HCT116 (cell line): ENCODE data around the gene POU2F3. TPM values are rescaled to one million over a fixed set of nuclear protein-coding genes. Genes with fewer than 3 reads are reported as not detected.

Experiments
- ATAC-seq: fragments of 200-7000 bp; cut with Tn5 transposase; 2 replicates; pipeline ENCODE4 v1.9.1; 2020; ENCODE audit warnings: mild to moderate bottlenecking, moderate library complexity
- BruUV-seq: library from RNA; stranded (reverse); fragments of 400-500 nt; replicated peaks from 2 replicates; lab custom pipeline; 2021; lab: Mats Ljungman, UMichigan
- CTCF ChIA-PET: fragments of 300-600 bp; sonication (Branson Sonifier 250); formaldehyde crosslinking; loops from one replicate; lab custom pipeline; 2021; ENCODE audit warnings: antibody characterized with exemption; lab: Charles Lee
- POLR2A ChIA-PET: fragments of 300-600, 350-600 bp; sonication (Branson Sonifier 250); formaldehyde crosslinking; loops from one replicate; lab custom pipeline; 2021; ENCODE audit warnings: antibody characterized with exemption; lab: Charles Lee
- RAD21 ChIA-PET, 2 experiments: fragments of 300-600 bp; sonication (Branson Sonifier 250); formaldehyde crosslinking; loops; one replicate each; lab custom pipeline; 2023; ENCODE audit warnings: low total read pairs in 2 of 2; ENCODE audit not compliant: uncharacterized antibody in 2 of 2, unreplicated experiment in 2 of 2, low non-redundant PET in 1 of 2; lab: Charles Lee
- DNase-seq: peaks from one replicate; pipeline ENCODE4 v3.0.0-alpha.2; 2010; ENCODE audit warnings: low read depth, low spot score
- H2AFZ ChIP-seq: fragments of 200-600 bp; shearing (Covaris generic), sonication (generic); 2 replicates; pipeline ENCODE4 v1.6.1; 2017; ENCODE audit warnings: low read depth, mixed run types, mixed read lengths, antibody characterized with exemption, low read length; ENCODE audit not compliant: poor library complexity, severe bottlenecking
- H3K27ac ChIP-seq: 2 replicates; pipeline ENCODE4 v1.5.1; 2012; ENCODE audit warnings: low read depth, low read length
- H3K27me3 ChIP-seq: fragments of 200-600 bp; sonication (generic); 2 replicates; pipeline ENCODE4 v1.6.1; 2016; ENCODE audit warnings: mixed run types, low read length, mixed read lengths; ENCODE audit not compliant: insufficient read depth
- H3K36me3 ChIP-seq, 2 experiments: fragments of 200-500 bp in 1 of 2; fragments of 200-600 bp in 1 of 2; sonication (Bioruptor generic) in 1 of 2; sonication (generic) in 1 of 2; 2 replicates each; pipeline versions ENCODE4 v1.5.1 to v1.6.1; 2014 to 2016; ENCODE audit warnings: low read length in 2 of 2, inconsistent platforms in 1 of 2, mixed read lengths in 1 of 2, mixed run types in 1 of 2; ENCODE audit not compliant: insufficient read depth in 2 of 2, control insufficient read depth in 1 of 2
- H3K4me1 ChIP-seq, 2 experiments: fragments of 200-600 bp in 1 of 2; sonication (generic) in 1 of 2; 2 replicates each; pipeline versions ENCODE4 v1.5.1 to v1.6.1; 2012 to 2017; ENCODE audit warnings: low read length in 2 of 2, inconsistent platforms in 1 of 2, mild to moderate bottlenecking in 1 of 2, mixed read lengths in 1 of 2, mixed run types in 1 of 2, moderate library complexity in 1 of 2; ENCODE audit not compliant: insufficient read depth in 2 of 2, control insufficient read depth in 1 of 2
- H3K4me2 ChIP-seq: fragments of 200-600 bp; sonication (generic); 2 replicates; pipeline ENCODE4 v1.6.1; 2017; ENCODE audit warnings: mixed run types, low read length, mixed read lengths
- H3K4me3 ChIP-seq, 2 experiments: fragments of 200-600 bp in 1 of 2; sonication (generic) in 1 of 2; replicated peaks in 1 of 2; 2 replicates each; pipeline ENCODE4 v1.5.1; 2011 to 2016; ENCODE audit warnings: low read length in 2 of 2, control low read depth in 1 of 2, low read depth in 1 of 2, mild to moderate bottlenecking in 1 of 2, mixed read lengths in 1 of 2, mixed run types in 1 of 2
- H3K79me2 ChIP-seq: fragments of 200-600 bp; sonication (generic); 2 replicates; pipeline ENCODE4 v1.6.1; 2017; ENCODE audit warnings: mild to moderate bottlenecking, mixed run types, low read length, moderate library complexity, mixed read lengths; ENCODE audit not compliant: insufficient read depth
- H3K9ac ChIP-seq: fragments of 200-600 bp; sonication (generic); 2 replicates; pipeline ENCODE4 v1.6.1; 2016; ENCODE audit warnings: low read length, mixed read lengths
- H3K9me2 ChIP-seq: fragments of 200-600 bp; sonication (generic), shearing (Covaris generic); 2 replicates; pipeline ENCODE4 v1.6.1; 2017; ENCODE audit warnings: mixed run types, mild to moderate bottlenecking, moderate library complexity; ENCODE audit not compliant: insufficient read depth
- H3K9me3 ChIP-seq, 2 experiments: fragments of 200-500 bp in 1 of 2; fragments of 200-600 bp in 1 of 2; sonication (Bioruptor generic) in 1 of 2; sonication (generic) in 1 of 2; 2 replicates each; pipeline ENCODE4 v1.6.1; 2014 to 2017; ENCODE audit warnings: low read length in 2 of 2, mixed read lengths in 2 of 2, inconsistent platforms in 1 of 2, low read depth in 1 of 2, mild to moderate bottlenecking in 1 of 2, mixed run types in 1 of 2, moderate library complexity in 1 of 2; ENCODE audit not compliant: control insufficient read depth in 1 of 2, insufficient read depth in 1 of 2
- H4K20me1 ChIP-seq: fragments of 200-600 bp; sonication (generic), shearing (Covaris generic); 2 replicates; pipeline ENCODE4 v1.6.1; 2017; ENCODE audit warnings: mixed run types, mild to moderate bottlenecking, moderate library complexity; ENCODE audit not compliant: insufficient read depth
- CBX3 ChIP-seq: IDR thresholded peaks from 2 replicates; pipeline ENCODE4 v1.6.1; 2012; ENCODE audit warnings: low read depth
- EGR1 ChIP-seq: IDR thresholded peaks from 2 replicates; pipeline ENCODE4 v1.6.1; 2012; ENCODE audit warnings: low read depth
- FOSL1 ChIP-seq: IDR thresholded peaks from 2 replicates; pipeline ENCODE4 v1.6.1; 2012; ENCODE audit warnings: low read depth
- JUND ChIP-seq: IDR thresholded peaks from 2 replicates; pipeline ENCODE4 v1.6.1; 2012
- MAX ChIP-seq: IDR thresholded peaks from 2 replicates; pipeline ENCODE4 v1.6.1; 2012
- POLR2AphosphoS5 ChIP-seq: IDR thresholded peaks from 2 replicates; pipeline ENCODE4 v1.6.1; 2011; ENCODE audit warnings: mild to moderate bottlenecking, low read depth, low read length, moderate library complexity
- YY1 ChIP-seq: IDR thresholded peaks from 2 replicates; pipeline ENCODE4 v1.6.1; 2011; ENCODE audit warnings: low read length, low read depth, moderate library complexity, mild to moderate bottlenecking; ENCODE audit not compliant: insufficient replicate concordance; ENCODE audit errors: extremely low read depth
- ZBTB33 ChIP-seq: IDR thresholded peaks from 2 replicates; pipeline ENCODE4 v1.6.1; 2011; ENCODE audit warnings: mild to moderate bottlenecking, low read length, moderate library complexity; ENCODE audit not compliant: insufficient replicate concordance; ENCODE audit errors: extremely low read depth
- ZFX ChIP-seq: fragments of 450-650 bp; IDR thresholded peaks from 2 replicates; pipeline ENCODE4 v1.6.1; 2017
- intact Hi-C: fragments of 100-400 bp; cut with micrococcal nuclease; formaldehyde crosslinking; loops from 2 replicates; pipeline ENCODE4 v1.10.0; 2022
- total RNA-seq: library from RNA; stranded (reverse); gene quantifications from one replicate; pipeline ENCODE4 v1.2.1, GENCODE V29; 2021; ENCODE audit not compliant: unreplicated experiment
- TF ChIP-seq, protein P1 (sequence below), 3 experiments: fragments of 200-600 bp in 1 of 3; sonication (generic) in 1 of 3; IDR thresholded peaks in 2 of 3; conservative IDR thresholded peaks in 1 of 3; 2 replicates each; pipeline ENCODE4 v1.5.1; 2012 to 2017; ENCODE audit warnings: low read depth in 2 of 3, low read length in 2 of 3, antibody characterized with exemption in 1 of 3, borderline replicate concordance in 1 of 3, control low read depth in 1 of 3, mild to moderate bottlenecking in 1 of 3, mixed read lengths in 1 of 3, mixed run types in 1 of 3, moderate library complexity in 1 of 3; ENCODE audit not compliant: insufficient read depth in 1 of 3

POU2F3 gene
- total RNA-seq, 1 experiment from 2014 or later, result 0.15 TPM

GRCh38 chr11:120199613-120200012 lies 40.3 kb upstream of the POU2F3 start:
- CTCF ChIA-PET, result no interaction called here

More at GRCh38 chr11:120199613-120200012, 40.3 kb upstream of the POU2F3 start:
- ChIA-PET RAD21 (no interaction called here), POLR2A (no interaction called here)
- H3K36me3 ChIP-seq, result no peaks in the 10 kb centered on the region
- no TSS peak for BruUV-seq
- peaks cover 0 to 12% of the 10 kb centered on the region in 2 experiments; a peak in 1 of 4 replicates for H3K4me1 ChIP-seq
- ATAC-seq (no peak), DNase-seq (no peak)
- no peaks in the 10 kb centered on the region for H3K9me3 ChIP-seq
- no peaks in the 10 kb centered on the region for H4K20me1 ChIP-seq
- no peaks in the 10 kb centered on the region for H3K79me2 ChIP-seq
- H3K4me2 ChIP-seq, result no peak overlapping the region
- H3K9me2 ChIP-seq, result no peaks in the 10 kb centered on the region
- intact Hi-C loops, result no loop called here
- H3K27me3 ChIP-seq, result no peaks in the 10 kb centered on the region
- H3K4me3 ChIP-seq, result no peak overlapping the region
- no peak overlapping the region for H3K9ac ChIP-seq
- TF ChIP-seq YY1, result no peak
- TF ChIP-seq POLR2AphosphoS5, result no peak
- no peak for TF ChIP-seq FOSL1
- no peak for TF ChIP-seq EGR1
- TF ChIP-seq, protein P1, sequence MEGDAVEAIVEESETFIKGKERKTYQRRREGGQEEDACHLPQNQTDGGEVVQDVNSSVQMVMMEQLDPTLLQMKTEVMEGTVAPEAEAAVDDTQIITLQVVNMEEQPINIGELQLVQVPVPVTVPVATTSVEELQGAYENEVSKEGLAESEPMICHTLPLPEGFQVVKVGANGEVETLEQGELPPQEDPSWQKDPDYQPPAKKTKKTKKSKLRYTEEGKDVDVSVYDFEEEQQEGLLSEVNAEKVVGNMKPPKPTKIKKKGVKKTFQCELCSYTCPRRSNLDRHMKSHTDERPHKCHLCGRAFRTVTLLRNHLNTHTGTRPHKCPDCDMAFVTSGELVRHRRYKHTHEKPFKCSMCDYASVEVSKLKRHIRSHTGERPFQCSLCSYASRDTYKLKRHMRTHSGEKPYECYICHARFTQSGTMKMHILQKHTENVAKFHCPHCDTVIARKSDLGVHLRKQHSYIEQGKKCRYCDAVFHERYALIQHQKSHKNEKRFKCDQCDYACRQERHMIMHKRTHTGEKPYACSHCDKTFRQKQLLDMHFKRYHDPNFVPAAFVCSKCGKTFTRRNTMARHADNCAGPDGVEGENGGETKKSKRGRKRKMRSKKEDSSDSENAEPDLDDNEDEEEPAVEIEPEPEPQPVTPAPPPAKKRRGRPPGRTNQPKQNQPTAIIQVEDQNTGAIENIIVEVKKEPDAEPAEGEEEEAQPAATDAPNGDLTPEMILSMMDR (IDR thresholded peaks at IDR 0.05 in 2 of 3, conservative IDR thresholded peaks at IDR 0.05 in 1 of 3; ENCODE audit: borderline replicate concordance in 1 of 3, insufficient read depth in 1 of 3, low read depth in 2 of 3, low read length in 2 of 3), result no peak
- no peak for TF ChIP-seq ZBTB33
- TF ChIP-seq ZFX, result no peak
- no peak for TF ChIP-seq MAX
- no peak for TF ChIP-seq JUND
- TF ChIP-seq CBX3, result no peak
- TF ChIP-seq, all 23 proteins: peak for 0
- Histone ChIP-seq H2AFZ (no peak overlapping the region), H3K27ac (no peak overlapping the region)
